Measurements from ENCODE around the gene PLEKHM2.

GRCh38 chr1:15751717-15752116 lies 67.6 kb downstream of the PLEKHM2 start:
- TF ChIP-seq CTCF (IDR thresholded peaks at IDR 0.05; ENCODE audit: low read depth, low read length, poor library complexity, severe bottlenecking) (no peak), EZH2phosphoT487 (IDR thresholded peaks at IDR 0.05; ENCODE audit: borderline replicate concordance, low read length) (no peak)

Measured in DOHH2 (cell line).